Measurements from ENCODE around the gene MFN2. TPM values are rescaled to one million over a fixed set of nuclear protein-coding genes. Genes with fewer than 3 reads are reported as not detected.

Gene MFN2
- total and polyA plus RNA-seq, 2 of the 8 experiments (the other 6 are each of a cell fraction or from before 2014, with no cell fraction given): 34.0 to 62.5 TPM

DNA sequence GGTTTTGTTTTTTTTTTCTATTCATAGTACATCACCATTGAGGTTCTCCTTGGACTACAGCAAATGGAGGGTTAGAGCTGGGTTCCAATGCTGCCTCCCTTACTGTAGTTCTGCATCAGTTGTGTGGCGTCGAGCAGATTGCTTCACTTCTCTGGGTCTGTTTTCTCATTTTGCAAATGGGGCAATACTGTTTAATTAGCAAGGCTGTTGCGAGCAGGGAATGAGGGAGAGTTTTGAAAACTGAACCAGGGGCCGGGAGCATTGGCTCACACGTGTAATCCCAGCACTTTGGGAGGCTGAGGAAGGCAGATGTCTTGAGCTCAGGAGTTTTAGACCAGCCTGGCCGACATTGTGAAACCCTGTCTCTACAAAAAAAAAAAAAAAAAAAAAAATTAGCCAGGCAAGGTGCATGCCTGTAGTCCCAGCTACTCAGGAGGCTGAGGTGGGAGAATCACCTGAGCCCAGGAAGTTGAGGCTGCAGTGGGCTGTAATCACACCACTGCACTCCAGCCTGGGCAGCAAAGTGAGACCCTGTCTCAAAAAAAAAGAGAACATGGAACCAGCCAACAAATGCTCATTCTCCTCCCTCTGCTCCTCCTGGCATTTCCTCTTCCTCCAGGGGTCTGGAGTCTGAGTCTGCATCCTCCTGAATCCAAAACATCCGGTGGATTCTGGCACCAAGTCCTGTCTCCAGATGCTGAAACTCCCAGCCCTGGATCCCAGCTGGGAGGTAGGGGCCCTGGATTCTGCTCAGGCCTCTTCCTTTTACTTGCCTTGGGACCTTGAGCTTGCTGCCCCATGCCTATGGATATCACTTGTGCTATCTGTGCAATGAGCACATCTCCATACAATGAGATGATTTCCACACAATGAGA is 49.4 kb upstream of the MFN2 start:
- Histone ChIP-seq H2BK5ac (ENCODE audit: low read depth, low read length) (no peak overlapping the region), H3K18ac (ENCODE audit: extremely low read depth, low read length) (no peak overlapping the region; the same call in 1 of the 2 replicates), H2BK12ac (ENCODE audit: low read depth, low read length) (0 out of 2 replicates have a peak overlapping the region, but pooled peaks have one; percentile 27), H3K4me2 (ENCODE audit: insufficient read depth in 1 of 2, low read depth in 2 of 2, low read length in 2 of 2) (no peak overlapping the region), H3K27ac (ENCODE audit: low read depth, low read length) (no peak overlapping the region), H3K56ac (replicated peaks; ENCODE audit: insufficient read length, low read depth, low read length) (no peak overlapping the region), H4K8ac (ENCODE audit: extremely low read depth, insufficient read depth, low read length) (no peak overlapping the region), H3K27me3 (replicated peaks in 1 of 4; ENCODE audit: control insufficient read depth in 3 of 4, extremely low read depth in 1 of 4, insufficient read depth in 3 of 4, low read length in 3 of 4) (no peaks in the 10 kb centered on the region), H2BK120ac (replicated peaks; ENCODE audit: low read depth, low read length) (no peak overlapping the region), H3K14ac (ENCODE audit: insufficient read length) (no peak overlapping the region), H3K23me2 (ENCODE audit: low read depth, low read length) (peaks cover 5% of the 10 kb centered on the region), H2AFZ (ENCODE audit: low read length) (no peak overlapping the region), H3K4ac (replicated peaks; ENCODE audit: insufficient read length, low read depth, low read length) (no peak overlapping the region), H3K4me3 (ENCODE audit: extremely low read depth in 1 of 4, insufficient read depth in 2 of 4, low read depth in 3 of 4, low read length in 4 of 4) (no peak overlapping the region), H3K36me3 (ENCODE audit: control insufficient read depth in 2 of 4, insufficient read depth in 4 of 4, low read length in 3 of 4) (no peaks in the 10 kb centered on the region), H2AK5ac (ENCODE audit: low read depth, low read length) (no peak overlapping the region), H2BK20ac (ENCODE audit: low read length) (no peak overlapping the region), H3K4me1 (replicated peaks in 1 of 4; ENCODE audit: control insufficient read depth in 3 of 4, insufficient read depth in 4 of 4, low read length in 3 of 4) (peaks cover 0 to 6% (median 4%) of the 10 kb centered on the region in 4 experiments; a peak in 6 of 7 replicates), H2BK15ac (ENCODE audit: low read length) (no peak overlapping the region), H4K5ac (ENCODE audit: insufficient read length, low read depth, low read length) (no peak overlapping the region), H3K9ac (replicated peaks in 1 of 4; ENCODE audit: extremely low read depth in 1 of 4, low read depth in 3 of 4, low read length in 3 of 4) (no peak overlapping the region), H4K91ac (replicated peaks; ENCODE audit: insufficient read length, low read length) (no peak overlapping the region), H3K9me3 (ENCODE audit: insufficient read depth in 2 of 2, low read depth in 1 of 2, low read length in 1 of 2) (no peaks in the 10 kb centered on the region), H3K79me2 (ENCODE audit: control insufficient read depth in 1 of 2, insufficient read depth in 2 of 2, low read length in 2 of 2) (no peaks in the 10 kb centered on the region; a peak in 1 of 4 replicates), H3K23ac (ENCODE audit: insufficient read length) (no peak overlapping the region), H4K20me1 (replicated peaks in 1 of 2; ENCODE audit: control insufficient read depth in 1 of 2, insufficient read depth in 2 of 2, low read length in 2 of 2) (no peaks in the 10 kb centered on the region), H3K79me1 (ENCODE audit: low read depth, low read length) (no peaks in the 10 kb centered on the region)
- ChIA-PET CTCF (ENCODE audit: partially characterized antibody) (interaction anchor here (0.7 to 2.6 kb wide), 3 partner anchors 18 to 36 kb away, joined by 3 to 12 read pairs (median 3); no protein-coding TSS in a partner anchor), POLR2A (ENCODE audit: partially characterized antibody) (interaction anchor here (0.7 to 15.4 kb wide), 4 partner anchors 12 to 20 kb away, joined by 3 to 263 read pairs (median 4); no protein-coding TSS in a partner anchor)
- DNase-seq (ENCODE audit: low read depth in 1 of 2, low spot score in 2 of 2): no peak
- WGBS, 2 experiments (ENCODE audit: extremely low coverage in 1 of 2, insufficient coverage in 1 of 2, insufficient read length in 1 of 2, insufficient replicate concordance in 2 of 2, low coverage in 1 of 2, low lambda C conversion rate in 2 of 2, missing lambda C conversion rate in 1 of 2): 94% methylated on average over 6 of the region's 7 CpGs; no CpG with 5 or more reads in 1 of the 2 experiments
- FAIRE-seq: no peak
- TF ChIP-seq CEBPB (IDR thresholded peaks at IDR 0.05; ENCODE audit: low read depth, low read length): no peak
- TF ChIP-seq, protein P1, sequence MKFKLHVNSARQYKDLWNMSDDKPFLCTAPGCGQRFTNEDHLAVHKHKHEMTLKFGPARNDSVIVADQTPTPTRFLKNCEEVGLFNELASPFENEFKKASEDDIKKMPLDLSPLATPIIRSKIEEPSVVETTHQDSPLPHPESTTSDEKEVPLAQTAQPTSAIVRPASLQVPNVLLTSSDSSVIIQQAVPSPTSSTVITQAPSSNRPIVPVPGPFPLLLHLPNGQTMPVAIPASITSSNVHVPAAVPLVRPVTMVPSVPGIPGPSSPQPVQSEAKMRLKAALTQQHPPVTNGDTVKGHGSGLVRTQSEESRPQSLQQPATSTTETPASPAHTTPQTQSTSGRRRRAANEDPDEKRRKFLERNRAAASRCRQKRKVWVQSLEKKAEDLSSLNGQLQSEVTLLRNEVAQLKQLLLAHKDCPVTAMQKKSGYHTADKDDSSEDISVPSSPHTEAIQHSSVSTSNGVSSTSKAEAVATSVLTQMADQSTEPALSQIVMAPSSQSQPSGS (IDR thresholded peaks at IDR 0.05; ENCODE audit: low read length): no peak
- TF ChIP-seq TCF12 (IDR thresholded peaks at IDR 0.05; ENCODE audit: low read depth, low read length): no peak
- TF ChIP-seq NANOG (IDR thresholded peaks at IDR 0.05; ENCODE audit: insufficient read depth, low read depth, low read length, poor library complexity, severe bottlenecking): no peak
- no peak for TF ChIP-seq BCL11A (IDR thresholded peaks at IDR 0.05; ENCODE audit: low read depth in 2 of 2, low read length in 2 of 2)
- no peak for TF ChIP-seq TAF1 (IDR thresholded peaks at IDR 0.05; ENCODE audit: low read depth, low read length)
- no peak for TF ChIP-seq POLR2AphosphoS5 (IDR thresholded peaks at IDR 0.05; ENCODE audit: low read depth, low read length)
- TF ChIP-seq SUZ12 (IDR thresholded peaks at IDR 0.05; ENCODE audit: low read length): no peak
- TF ChIP-seq RAD21 (IDR thresholded peaks at IDR 0.05 in 1 of 2, conservative IDR thresholded peaks at IDR 0.05 in 1 of 2; ENCODE audit: low read depth in 2 of 2, low read length in 2 of 2): no peak
- TF ChIP-seq SIRT6 (IDR thresholded peaks at IDR 0.05; ENCODE audit: low read length): no peak

Measured in H1 (cell line).